OCI-LY3 (cell line): Measurements from ENCODE around the gene CLCA1.

Experiments
- EZH2phosphoT487 ChIP-seq: fragments of 200-600 bp; shearing (Covaris generic); IDR thresholded peaks from 2 replicates; pipeline ENCODE4 v1.6.1; 2018; ENCODE audit warnings: antibody characterized with exemption, mixed run types, low read depth
- TF ChIP-seq, protein P1 (sequence below): fragments of 200-600, 300-600 bp; sonication (generic); IDR thresholded peaks from 2 replicates; pipeline ENCODE4 v1.5.1; 2014; ENCODE audit warnings: antibody characterized with exemption, low read length, low read depth

DNA sequence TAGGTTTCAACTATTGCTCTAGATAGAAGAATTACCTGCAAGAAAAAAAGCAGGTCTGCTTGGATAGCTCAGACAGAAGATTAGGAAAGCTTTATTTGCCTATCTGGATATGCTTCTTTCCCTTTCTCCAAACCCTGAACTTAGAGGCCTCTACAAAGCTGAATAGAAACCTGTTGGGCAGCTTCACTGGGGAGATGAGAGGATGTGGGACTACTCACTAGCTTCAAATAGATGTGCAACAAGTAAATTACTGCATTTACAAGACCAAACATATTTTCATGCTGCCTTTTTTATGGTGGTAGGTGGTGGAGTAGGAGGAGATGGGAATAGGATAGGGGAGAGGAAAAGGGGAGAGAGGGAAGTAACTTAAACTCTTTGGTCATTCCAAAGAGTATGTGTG, 38.4 kb upstream of the CLCA1 start:
- TF ChIP-seq, protein P1, sequence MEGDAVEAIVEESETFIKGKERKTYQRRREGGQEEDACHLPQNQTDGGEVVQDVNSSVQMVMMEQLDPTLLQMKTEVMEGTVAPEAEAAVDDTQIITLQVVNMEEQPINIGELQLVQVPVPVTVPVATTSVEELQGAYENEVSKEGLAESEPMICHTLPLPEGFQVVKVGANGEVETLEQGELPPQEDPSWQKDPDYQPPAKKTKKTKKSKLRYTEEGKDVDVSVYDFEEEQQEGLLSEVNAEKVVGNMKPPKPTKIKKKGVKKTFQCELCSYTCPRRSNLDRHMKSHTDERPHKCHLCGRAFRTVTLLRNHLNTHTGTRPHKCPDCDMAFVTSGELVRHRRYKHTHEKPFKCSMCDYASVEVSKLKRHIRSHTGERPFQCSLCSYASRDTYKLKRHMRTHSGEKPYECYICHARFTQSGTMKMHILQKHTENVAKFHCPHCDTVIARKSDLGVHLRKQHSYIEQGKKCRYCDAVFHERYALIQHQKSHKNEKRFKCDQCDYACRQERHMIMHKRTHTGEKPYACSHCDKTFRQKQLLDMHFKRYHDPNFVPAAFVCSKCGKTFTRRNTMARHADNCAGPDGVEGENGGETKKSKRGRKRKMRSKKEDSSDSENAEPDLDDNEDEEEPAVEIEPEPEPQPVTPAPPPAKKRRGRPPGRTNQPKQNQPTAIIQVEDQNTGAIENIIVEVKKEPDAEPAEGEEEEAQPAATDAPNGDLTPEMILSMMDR: no peak
- TF ChIP-seq EZH2phosphoT487: no peak
